Measurements from ENCODE around the gene PLCD3. TPM values are rescaled to one million over a fixed set of nuclear protein-coding genes. Genes with fewer than 3 reads are reported as not detected.

Gene PLCD3
- total and polyA plus RNA-seq, 2 of the 13 experiments (the other 11 are each of a cell fraction or from before 2014, with no cell fraction given), result 11.3 to 39.1 TPM

GRCh38 chr17:45148183-45149036, 16.1 kb upstream of the PLCD3 start, which contains the start of gene HEXIM1 (continued):
- TF ChIP-seq KLF15 (CRISPR knock-in tag; IDR thresholded peaks at IDR 0.05; ENCODE audit: borderline replicate concordance) (no peak), SNAI1 (CRISPR knock-in tag; IDR thresholded peaks at IDR 0.05; ENCODE audit: borderline replicate concordance) (peak; percentile 55; the same call in 1 of the 2 replicates), NFAT5 (CRISPR knock-in tag; IDR thresholded peaks at IDR 0.05) (peak; percentile 73; the same call in 1 of the 2 replicates), ZSCAN12 (CRISPR knock-in tag; IDR thresholded peaks at IDR 0.05) (0 out of 2 replicates have a peak, but pooled peaks have one; percentile 31), ZNF672 (CRISPR knock-in tag; IDR thresholded peaks at IDR 0.05) (peak; percentile 98), ZNF496 (CRISPR knock-in tag; IDR thresholded peaks at IDR 0.05; ENCODE audit: insufficient replicate concordance) (no peak), GZF1 (CRISPR knock-in tag; IDR thresholded peaks at IDR 0.05) (peak; percentile 70; the same call in 1 of the 2 replicates), ZBTB39 (CRISPR knock-in tag; IDR thresholded peaks at IDR 0.05) (no peak), NFYC (CRISPR knock-in tag; IDR thresholded peaks at IDR 0.05) (peak; percentile 91), IKZF5 (CRISPR knock-in tag; IDR thresholded peaks at IDR 0.05) (peak; percentile 83; the same call in 1 of the 2 replicates), ZNF724P (CRISPR knock-in tag; IDR thresholded peaks at IDR 0.05; ENCODE audit: borderline replicate concordance) (peak; percentile 86; the same call in 1 of the 2 replicates), HMG20A (CRISPR knock-in tag; IDR thresholded peaks at IDR 0.05; ENCODE audit: borderline replicate concordance) (no peak; the same call in 1 of the 2 replicates), ZFP36 (IDR thresholded peaks at IDR 0.05; ENCODE audit: borderline replicate concordance, low read depth, low read length, partially characterized antibody) (peak; percentile 23), SALL2 (CRISPR knock-in tag; IDR thresholded peaks at IDR 0.05) (peak; percentile 88; the same call in 1 of the 2 replicates), ZFP1 (CRISPR knock-in tag; IDR thresholded peaks at IDR 0.05) (no peak; the same call in none of the 2 replicates), HIVEP1 (CRISPR knock-in tag; IDR thresholded peaks at IDR 0.05) (no peak; the same call in 1 of the 2 replicates), ZNF564 (CRISPR knock-in tag; IDR thresholded peaks at IDR 0.05) (peak; percentile 67; the same call in 1 of the 2 replicates), HNF4G (IDR thresholded peaks at IDR 0.05; ENCODE audit: borderline replicate concordance, low read depth, low read length) (peak; percentile 73; the same call in 1 of the 2 replicates), HNF4G (CRISPR knock-in tag; IDR thresholded peaks at IDR 0.05; ENCODE audit: borderline replicate concordance, low read depth) (peak; percentile 72; the same call in 1 of the 2 replicates), SKI (IDR thresholded peaks at IDR 0.05; ENCODE audit: partially characterized antibody) (peak; percentile 65), ZNF12 (CRISPR knock-in tag; IDR thresholded peaks at IDR 0.05) (0 out of 2 replicates have a peak, but pooled peaks have one; percentile 22)
